Non-pigmented ciliary epithelial cell (primary cell): Measurements from ENCODE around the gene NPEPPS.
"Not testable (repeated sequence)": the region's sequence is repeated elsewhere in the genome, so short reads cannot be mapped to it uniquely, and the experiment has no call there.

Source experiments
- DNase-seq: peaks from one replicate; pipeline ENCODE4 v3.0.0-alpha.2; 2010; ENCODE audit warnings: low read depth

Gene NPEPPS

DNA sequence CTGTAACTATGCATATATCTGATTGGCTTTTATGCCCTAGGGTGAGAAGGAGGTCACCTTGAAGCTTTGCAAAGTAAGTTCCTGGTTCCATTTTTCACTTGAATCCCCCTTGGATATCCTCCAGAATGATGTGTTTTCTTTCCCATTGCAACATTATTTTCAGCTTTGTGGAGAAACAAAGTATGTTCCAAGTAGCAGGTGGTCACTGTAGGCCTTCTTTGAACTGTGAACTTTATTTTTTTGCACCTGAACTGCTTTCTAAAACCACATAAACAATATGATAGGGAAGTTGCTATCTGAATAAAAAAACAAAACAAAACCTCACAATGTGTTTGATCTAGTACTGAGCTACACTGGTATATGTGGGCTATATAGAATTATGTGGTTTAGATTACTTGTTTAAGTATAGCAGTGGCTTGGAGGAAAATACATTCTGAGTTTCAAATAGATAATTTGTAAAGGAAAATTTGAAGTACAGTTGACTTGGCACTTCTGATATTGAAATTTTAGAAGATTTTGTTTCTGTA, 29.7 kb downstream of the NPEPPS start:
- DNase-seq = not testable (repeated sequence)

DNA sequence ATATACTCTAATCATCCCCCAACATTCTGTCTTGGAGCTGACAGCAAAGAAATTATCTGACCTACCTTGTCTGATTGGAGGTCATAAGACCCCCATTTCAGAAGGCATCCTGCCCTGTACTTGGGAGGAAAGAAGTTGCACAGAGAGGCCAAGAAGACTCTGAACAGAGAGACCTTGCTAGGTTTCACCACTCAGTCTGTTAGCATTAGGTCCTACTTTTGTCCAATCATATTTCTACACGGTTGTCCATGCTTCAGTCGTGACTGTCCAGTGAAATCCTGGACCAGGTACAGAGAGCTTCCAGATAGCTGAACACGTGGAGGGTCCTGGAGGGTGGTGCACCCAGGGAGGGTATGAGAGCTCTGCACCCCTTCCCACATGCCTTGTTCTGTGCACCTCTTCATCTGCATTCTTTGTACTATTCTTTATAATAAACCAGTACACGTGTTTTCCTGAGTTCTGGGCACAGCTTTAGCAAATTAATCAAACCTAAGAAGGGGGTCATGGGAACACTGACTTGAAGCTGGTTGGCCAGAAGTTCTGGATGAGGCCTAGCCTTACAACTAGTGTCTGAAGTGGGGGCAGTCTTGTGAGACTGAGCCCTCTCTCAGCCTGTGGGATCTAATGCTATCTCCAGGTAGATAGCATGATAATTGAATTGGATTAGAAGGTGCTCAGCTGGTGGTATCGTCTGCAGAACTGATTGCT, 30.9 kb downstream of the NPEPPS start:
- DNase-seq = not testable (repeated sequence)

GRCh38 chr17:47562406-47562705, 31.4 kb downstream of the NPEPPS start:
- DNase-seq = not testable (repeated sequence)

DNA sequence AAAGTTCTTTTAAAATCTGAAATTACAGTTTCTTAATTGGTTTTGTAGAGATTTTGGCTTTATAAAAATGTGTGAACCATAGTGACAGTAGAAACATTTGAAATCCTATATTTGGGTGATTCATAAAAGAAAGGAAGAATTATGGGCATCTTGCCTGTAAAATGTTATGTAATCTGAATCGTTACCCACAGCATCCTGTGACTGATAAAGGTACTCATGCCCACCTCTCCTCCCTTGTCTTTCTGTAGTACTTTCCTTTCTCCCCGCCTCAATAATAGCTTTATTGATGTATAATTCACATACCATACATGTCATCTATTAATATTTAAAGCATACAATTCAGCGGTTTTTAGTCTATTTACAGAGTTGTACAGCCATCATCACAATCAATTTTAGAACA, 36.4 kb downstream of the NPEPPS start:
- DNase-seq = peak; percentile 1

- not testable (repeated sequence) for DNase-seq
Observed at GRCh38 chr17:47572561-47572960, 41.7 kb downstream of the NPEPPS start.

- DNase-seq = not testable (repeated sequence)
Observed at GRCh38 chr17:47582416-47582815, 51.5 kb downstream of the NPEPPS start.

DNA sequence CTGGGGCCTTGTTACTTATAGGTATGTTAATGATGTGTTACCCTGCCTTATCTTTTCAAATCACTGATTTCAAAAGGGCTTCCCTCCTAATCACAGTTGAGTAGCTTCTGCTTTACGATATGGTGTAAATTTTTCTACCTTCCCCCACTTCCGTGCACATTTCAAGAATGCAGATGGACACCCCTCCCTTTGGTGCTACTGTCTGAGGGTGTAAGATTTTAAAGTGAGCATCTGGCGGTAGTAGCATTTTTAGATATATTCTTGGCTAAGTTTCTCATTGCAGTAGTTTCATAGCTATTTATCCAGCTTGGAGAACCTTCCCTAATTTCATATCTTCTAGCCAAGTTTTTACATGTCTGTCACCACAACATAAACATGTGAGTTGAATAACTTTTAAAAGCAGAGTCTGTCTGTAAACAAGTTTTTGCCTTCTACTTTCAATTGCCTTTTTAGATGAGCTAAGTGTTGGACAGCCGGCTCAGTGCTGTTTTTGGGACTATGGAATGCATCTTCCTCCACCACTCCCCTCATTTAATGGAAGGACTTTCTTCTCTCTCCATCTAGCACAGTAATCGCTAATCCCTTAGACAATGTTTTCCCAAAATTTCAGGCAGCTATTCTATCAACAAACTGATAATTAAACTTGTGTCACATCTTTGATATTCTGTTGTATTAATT, 55.6 kb downstream of the NPEPPS start:
- DNase-seq = not testable (repeated sequence)

DNA sequence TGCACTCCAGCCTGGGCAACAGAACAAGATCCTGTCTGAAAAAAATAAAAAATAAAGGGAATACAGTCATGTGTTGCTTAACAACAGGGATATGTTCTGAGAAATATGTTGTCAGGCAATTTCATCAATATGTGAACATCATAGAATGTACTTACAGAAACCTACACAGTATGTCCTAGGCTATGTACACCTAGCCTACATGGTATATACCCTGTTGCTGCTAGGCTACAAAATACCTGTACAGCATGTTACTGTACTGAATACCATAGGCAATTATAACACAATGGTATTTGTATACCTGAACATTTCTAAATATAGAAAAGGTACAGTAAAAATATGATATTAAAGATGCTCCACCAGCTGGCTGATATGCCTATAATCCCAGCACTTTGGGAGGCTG, 62.6 kb downstream of the NPEPPS start:
- DNase-seq = not testable (repeated sequence)

DNA sequence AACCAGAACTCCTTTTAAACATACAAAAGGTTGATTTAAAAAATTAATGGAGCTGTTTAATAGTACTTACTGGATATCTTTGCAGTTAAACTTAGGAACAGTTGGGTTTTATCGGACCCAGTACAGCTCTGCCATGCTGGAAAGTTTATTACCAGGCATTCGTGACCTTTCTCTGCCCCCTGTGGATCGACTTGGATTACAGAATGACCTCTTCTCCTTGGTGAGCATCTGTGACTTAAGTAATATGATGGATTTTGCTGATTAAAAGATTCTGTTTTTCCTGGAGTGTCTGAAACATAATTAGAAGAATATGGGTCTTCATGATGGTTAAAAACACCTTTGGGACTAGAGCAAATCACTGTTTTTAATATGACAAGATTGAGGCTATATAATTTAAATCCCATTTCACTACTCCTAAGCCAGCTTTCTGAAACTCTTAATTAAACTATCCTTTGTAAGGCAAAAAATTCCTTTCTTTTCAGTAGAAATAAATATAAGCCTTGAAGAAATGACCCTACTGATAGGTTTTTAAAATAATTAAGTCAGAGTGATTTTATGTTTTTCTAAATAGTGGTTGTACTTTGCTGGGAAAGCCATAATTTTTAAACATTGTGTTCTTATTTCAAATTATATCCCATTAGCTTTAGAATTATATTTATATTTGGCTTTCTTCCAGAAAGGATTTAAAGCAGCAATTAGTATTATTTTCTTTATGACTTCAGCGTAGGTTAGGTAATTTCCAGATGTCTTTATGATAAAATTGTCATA, 73.1 kb downstream of the NPEPPS start:
- no peak for DNase-seq

- peak; percentile 40 for DNase-seq
Observed at GRCh38 chr17:47604598-47604927, 73.7 kb downstream of the NPEPPS start.

DNA sequence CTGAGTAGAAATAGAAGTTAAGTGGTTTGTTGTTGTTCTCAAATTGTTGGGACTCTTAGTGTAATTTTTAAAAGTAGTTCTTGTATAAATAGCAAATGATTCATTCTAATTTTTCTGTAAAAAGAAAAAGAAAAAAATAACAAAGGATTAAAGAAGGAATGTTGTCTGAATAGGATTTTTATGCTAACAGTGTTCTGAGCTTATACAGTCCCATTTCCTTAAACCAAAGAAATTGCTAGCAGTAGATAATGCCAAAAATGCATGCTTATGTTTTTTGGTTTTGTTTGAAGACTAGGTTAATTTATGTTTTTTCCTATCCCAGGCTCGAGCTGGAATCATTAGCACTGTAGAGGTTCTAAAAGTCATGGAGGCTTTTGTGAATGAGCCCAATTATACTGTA, 74.1 kb downstream of the NPEPPS start:
- DNase-seq = no peak

DNA sequence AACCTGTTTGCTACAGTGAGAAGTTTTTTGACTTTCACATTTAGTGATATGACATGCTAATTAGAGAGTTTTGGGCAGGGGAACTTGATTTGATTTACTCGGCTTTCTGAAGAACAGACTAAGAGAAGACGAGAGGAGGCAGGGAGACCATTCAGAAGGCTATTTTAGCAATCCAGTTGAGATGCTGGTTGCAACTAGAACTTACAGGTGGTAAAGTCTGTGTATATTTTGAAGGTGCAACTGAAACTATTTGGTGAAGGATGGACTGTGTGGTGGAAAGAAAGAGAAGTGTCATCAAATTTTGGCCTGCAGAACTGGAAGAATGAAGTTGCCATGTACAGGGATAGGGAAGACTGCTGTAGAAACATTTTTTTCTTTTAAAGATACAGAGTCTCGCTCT, 76.6 kb downstream of the NPEPPS start:
- DNase-seq = no peak

DNA sequence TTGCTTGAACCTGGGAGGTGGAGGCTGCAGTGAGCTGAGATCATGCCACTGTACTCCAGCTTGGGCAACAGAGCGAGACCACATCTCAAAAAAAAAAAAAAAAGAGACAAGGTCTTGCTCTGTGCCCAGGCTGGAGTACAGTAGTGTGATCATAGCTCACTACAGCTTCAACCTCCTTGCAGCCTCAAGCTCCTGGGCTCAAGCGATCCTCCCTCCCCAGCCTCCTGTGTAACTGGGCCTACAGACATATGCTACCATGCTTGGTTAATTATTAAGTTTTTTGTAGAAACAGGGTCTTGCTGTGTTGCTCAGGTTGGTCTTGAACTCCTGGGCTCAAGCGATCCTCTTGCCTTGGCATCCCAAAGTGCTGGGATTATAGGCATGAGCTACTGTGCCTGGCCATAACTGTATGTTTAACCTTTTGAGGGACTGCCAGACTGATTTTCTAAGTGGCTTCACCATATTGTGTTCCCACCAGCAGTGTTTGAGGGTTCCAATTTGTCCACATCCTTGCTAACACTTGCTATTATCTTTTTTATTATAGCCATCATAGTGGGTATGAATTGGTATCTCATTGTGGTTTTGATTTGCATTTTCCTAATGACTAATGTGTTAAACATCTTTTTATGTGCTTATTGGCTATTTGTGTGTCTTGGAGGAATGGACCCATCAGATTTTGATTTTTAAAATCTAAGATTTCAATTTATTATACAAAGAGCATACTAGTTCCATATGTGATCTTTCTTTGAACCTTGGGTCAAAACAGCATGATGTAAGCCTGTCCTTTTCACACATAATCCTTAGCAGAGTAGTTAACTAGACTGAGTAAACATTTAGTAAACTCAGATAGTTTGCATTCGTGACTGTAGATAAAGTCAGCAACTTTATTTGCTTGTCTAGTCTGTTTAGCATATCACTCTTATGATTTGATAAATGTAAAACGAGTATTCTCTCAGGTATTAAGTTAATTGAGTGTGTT, 80.8 kb downstream of the NPEPPS start:
- DNase-seq = no peak

GRCh38 chr17:47615766-47616424, 85.0 kb downstream of the NPEPPS start:
- no peak for DNase-seq

DNA sequence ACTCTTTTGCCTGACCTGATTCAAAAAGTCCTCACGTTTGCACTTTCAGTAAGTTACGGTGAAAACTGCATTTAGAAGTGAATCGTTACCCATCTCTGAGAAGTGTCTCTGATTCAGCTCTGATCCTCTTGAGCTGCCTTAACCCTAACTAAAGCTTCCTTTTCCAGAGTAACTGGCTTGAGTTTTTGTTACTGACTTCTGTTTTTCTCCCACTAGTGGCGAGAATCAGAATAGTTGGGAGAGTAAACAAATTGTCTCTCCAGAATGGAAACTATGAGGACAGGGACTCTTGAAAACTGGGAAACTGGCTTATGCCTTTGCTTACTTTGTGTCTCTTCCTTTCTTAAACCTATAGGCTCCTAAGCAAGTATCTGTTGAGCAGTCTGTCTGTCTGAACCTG, 87.5 kb downstream of the NPEPPS start:
- no peak for DNase-seq

- DNase-seq = no peak
Observed at GRCh38 chr17:47620503-47621245, 89.8 kb downstream of the NPEPPS start.

GRCh38 chr17:47621293-47622179, 90.6 kb downstream of the NPEPPS start:
- DNase-seq = peak; percentile 88

- no peak for DNase-seq
Observed at GRCh38 chr17:47622180-47622549, 91.3 kb downstream of the NPEPPS start.

DNA sequence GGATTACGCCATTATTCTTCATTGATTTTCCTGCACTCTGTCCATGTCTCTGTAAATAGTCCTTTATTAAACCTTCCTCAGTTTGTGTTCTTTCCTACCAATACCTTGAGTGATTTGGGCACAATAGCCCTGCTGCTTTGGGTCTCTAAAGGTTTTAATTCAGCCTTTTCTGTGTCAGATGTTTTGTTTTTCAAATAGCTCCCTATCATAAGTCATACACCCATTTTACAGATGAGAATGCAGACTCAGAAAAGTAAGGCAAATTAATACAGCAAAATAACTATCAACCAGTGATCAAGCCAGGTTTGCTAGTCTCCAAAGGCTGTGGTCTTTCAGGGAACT, 93.8 kb downstream of the NPEPPS start:
- DNase-seq = no peak
